ENCODE data around the gene CCDC106. TPM values are rescaled to one million over a fixed set of nuclear protein-coding genes. Genes with fewer than 3 reads are reported as not detected.
A peak's percentile ranks its signal among the peaks of the same experiment; 100 is the strongest.

The CCDC106 gene
- total RNA-seq, 1 donor from 2014 or later = 11.6 TPM

DNA sequence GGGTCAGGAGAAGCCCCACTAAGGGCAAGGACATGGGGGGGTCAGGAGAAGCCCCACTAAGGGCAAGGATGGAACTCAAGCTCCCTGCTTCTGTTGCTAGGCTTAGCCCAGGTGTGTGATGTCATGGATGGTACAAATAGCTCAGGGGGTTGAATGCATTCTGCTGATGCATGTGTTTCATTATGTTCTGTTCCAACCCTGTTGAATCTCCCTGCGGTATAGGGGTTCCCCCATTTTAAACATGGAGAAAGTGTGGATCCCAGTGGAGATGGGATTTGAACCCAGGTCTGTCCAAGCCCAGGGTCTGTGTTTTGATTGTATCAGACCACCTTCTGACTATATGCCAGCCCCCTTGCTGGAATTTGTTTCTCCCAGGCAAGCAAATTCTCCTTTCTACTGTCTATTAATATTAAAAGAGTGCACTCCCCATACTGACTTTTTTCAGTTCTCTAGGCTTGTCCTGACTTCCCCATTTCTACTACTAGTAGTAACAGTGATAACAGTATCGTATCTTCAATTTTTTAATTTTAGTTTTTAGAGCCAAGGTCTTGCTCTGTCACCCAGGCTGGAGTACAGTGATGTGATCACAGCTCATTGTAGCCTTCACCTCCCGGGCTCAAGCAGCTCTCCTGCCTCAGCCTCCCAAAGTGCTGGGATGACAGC lies 35.9 kb upstream of the CCDC106 start:
- Histone ChIP-seq H3K36me3 (peaks cover 49% of the 10 kb centered on the region), H3K27ac (peak overlapping the region; percentile 26)
- intact Hi-C loops (cut with DNase I) = no loop called here

DNA sequence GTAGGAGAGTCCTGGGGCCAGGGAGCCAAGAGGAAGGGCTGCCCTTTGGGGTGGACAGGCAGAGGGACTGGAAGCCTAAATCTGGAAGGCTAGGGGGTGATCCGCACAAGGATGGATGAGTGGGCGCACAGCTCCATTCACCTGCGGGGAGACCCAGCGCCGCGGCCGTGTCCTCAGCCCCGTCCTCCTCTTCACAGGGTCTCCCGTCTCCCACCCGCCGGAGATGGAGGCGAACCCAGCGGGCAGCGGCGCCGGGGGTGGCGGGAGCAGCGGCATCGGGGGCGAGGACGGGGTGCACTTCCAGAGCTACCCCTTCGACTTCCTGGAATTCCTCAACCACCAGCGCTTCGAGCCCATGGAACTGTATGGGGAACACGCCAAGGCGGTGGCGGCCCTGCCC lies 34.6 kb upstream of the CCDC106 start:
- H3K9me3 ChIP-seq = no peaks in the 10 kb centered on the region
- TF ChIP-seq, protein P1, sequence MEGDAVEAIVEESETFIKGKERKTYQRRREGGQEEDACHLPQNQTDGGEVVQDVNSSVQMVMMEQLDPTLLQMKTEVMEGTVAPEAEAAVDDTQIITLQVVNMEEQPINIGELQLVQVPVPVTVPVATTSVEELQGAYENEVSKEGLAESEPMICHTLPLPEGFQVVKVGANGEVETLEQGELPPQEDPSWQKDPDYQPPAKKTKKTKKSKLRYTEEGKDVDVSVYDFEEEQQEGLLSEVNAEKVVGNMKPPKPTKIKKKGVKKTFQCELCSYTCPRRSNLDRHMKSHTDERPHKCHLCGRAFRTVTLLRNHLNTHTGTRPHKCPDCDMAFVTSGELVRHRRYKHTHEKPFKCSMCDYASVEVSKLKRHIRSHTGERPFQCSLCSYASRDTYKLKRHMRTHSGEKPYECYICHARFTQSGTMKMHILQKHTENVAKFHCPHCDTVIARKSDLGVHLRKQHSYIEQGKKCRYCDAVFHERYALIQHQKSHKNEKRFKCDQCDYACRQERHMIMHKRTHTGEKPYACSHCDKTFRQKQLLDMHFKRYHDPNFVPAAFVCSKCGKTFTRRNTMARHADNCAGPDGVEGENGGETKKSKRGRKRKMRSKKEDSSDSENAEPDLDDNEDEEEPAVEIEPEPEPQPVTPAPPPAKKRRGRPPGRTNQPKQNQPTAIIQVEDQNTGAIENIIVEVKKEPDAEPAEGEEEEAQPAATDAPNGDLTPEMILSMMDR (IDR thresholded peaks at IDR 0.05) = no peak
- peaks cover 53% of the 10 kb centered on the region for H3K36me3 ChIP-seq
- no peak overlapping the region for H3K4me3 ChIP-seq
- DNase-seq (no peak), ATAC-seq (no peak)
- peaks cover 16% of the 10 kb centered on the region for H3K4me1 ChIP-seq
- H3K27ac ChIP-seq = no peak overlapping the region
- intact Hi-C loops (cut with DNase I) = no loop called here
- H3K27me3 ChIP-seq (ENCODE audit: low read depth) = no peaks in the 10 kb centered on the region

More for the DNA sequence above, 35.9 kb upstream of the CCDC106 start:
- H3K4me3 ChIP-seq = no peak overlapping the region
- ATAC-seq = no peak
- H3K4me1 ChIP-seq = peaks cover 17% of the 10 kb centered on the region
- no peak for DNase-seq
- H3K9me3 ChIP-seq = no peaks in the 10 kb centered on the region
- TF ChIP-seq, protein P1 (IDR thresholded peaks at IDR 0.05) = no peak
- H3K27me3 ChIP-seq (ENCODE audit: low read depth) = no peaks in the 10 kb centered on the region

DNA sequence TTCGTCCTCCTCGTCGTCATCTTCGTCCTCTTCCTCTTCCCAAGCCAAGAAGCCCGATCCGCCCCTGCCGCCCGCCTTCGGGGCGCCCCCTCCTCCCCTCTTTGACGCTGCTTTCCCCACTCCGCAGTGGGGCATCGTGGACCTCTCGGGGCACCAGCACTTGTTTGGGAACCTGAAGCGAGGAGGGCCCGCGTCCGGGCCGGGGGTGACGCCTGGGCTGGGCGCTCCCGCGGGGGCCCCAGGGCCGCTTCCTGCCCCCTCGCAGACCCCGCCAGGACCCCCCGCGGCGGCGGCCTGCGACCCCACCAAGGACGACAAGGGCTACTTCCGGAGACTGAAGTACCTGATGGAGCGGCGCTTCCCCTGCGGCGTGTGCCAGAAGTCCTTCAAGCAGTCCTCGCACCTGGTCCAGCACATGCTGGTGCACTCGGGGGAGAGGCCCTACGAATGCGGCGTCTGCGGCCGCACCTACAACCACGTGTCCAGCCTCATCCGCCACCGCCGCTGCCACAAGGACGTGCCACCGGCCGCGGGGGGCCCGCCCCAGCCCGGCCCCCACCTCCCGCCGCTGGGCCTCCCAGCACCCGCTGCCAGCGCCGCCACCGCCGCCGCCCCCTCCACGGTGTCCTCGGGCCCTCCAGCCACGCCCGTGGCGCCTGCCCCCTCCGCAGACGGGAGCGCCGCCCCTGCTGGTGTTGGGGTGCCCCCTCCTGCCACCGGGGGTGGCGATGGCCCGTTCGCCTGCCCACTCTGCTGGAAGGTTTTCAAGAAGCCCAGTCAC lies 33.9 kb upstream of the CCDC106 start:
- peaks cover 23% of the 10 kb centered on the region for H3K4me1 ChIP-seq
- no peak overlapping the region for H3K4me3 ChIP-seq
- H3K27me3 ChIP-seq (ENCODE audit: low read depth) = no peaks in the 10 kb centered on the region
- DNase-seq = no peak
- H3K27ac ChIP-seq = no peak overlapping the region
- intact Hi-C loops (cut with DNase I) = no loop called here
- no peak for ATAC-seq
- TF ChIP-seq, protein P1 (IDR thresholded peaks at IDR 0.05) = no peak
- H3K9me3 ChIP-seq = no peaks in the 10 kb centered on the region
- peaks cover 49% of the 10 kb centered on the region for H3K36me3 ChIP-seq

DNA sequence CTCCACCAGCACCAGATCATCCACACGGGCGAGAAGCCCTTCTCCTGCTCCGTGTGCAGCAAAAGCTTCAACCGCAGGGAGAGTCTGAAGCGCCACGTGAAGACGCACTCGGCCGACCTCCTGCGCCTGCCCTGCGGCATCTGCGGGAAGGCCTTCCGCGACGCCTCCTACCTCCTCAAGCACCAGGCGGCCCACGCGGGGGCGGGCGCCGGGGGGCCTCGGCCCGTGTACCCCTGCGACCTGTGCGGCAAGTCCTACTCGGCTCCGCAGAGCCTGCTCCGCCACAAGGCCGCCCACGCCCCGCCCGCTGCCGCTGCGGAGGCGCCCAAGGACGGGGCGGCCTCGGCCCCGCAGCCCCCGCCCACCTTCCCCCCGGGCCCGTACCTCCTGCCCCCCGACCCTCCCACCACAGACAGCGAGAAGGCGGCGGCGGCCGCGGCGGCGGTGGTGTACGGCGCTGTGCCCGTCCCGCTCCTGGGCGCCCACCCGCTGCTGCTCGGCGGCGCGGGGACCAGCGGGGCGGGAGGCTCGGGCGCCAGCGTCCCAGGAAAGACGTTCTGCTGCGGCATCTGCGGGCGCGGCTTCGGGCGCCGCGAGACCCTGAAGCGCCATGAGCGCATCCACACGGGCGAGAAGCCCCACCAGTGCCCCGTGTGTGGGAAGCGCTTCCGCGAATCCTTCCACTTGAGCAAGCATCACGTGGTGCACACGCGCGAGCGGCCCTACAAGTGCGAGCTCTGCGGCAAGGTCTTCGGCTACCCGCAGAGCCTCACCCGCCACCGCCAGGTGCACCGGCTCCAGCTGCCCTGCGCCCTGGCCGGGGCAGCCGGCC lies 33.1 kb upstream of the CCDC106 start:
- TF ChIP-seq, protein P1 (IDR thresholded peaks at IDR 0.05) = no peak
- intact Hi-C loops (cut with DNase I) = no loop called here
- Histone ChIP-seq H3K36me3 (peaks cover 41% of the 10 kb centered on the region), H3K9me3 (no peaks in the 10 kb centered on the region), H3K27me3 (ENCODE audit: low read depth) (no peaks in the 10 kb centered on the region), H3K4me1 (peaks cover 31% of the 10 kb centered on the region), H3K27ac (no peak overlapping the region), H3K4me3 (no peak overlapping the region)
- ATAC-seq = no peak
- DNase-seq = no peak

DNA sequence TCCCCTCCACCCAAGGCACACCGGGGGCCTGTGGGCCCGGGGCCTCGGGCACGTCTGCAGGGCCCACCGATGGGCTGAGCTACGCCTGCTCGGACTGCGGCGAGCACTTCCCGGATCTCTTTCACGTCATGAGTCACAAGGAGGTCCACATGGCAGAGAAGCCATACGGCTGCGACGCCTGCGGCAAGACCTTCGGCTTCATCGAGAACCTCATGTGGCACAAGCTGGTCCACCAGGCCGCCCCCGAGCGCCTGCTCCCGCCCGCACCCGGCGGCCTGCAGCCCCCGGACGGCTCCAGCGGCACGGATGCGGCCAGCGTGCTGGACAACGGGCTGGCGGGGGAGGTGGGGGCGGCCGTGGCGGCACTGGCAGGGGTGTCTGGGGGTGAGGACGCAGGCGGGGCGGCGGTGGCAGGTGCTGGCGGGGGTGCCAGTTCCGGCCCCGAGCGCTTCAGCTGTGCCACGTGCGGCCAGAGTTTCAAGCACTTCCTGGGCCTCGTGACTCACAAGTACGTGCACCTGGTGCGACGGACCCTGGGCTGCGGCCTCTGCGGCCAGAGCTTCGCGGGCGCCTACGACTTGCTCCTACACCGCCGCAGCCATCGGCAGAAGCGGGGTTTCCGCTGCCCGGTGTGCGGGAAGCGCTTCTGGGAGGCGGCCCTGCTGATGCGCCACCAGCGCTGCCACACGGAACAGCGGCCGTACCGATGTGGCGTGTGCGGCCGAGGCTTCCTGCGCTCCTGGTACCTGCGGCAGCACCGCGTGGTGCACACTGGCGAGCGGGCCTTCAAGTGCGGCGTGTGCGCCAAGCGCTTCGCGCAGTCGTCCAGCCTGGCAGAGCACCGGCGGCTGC lies 32.2 kb upstream of the CCDC106 start:
- TF ChIP-seq, protein P1 (IDR thresholded peaks at IDR 0.05) = no peak
- ATAC-seq (no peak), DNase-seq (no peak)
- Histone ChIP-seq H3K36me3 (peaks cover 33% of the 10 kb centered on the region), H3K9me3 (no peaks in the 10 kb centered on the region), H3K4me1 (peaks cover 39% of the 10 kb centered on the region), H3K27ac (no peak overlapping the region), H3K27me3 (ENCODE audit: low read depth) (no peaks in the 10 kb centered on the region), H3K4me3 (no peak overlapping the region)
- intact Hi-C loops (cut with DNase I) = no loop called here
